ENCODE measurements around the gene ERMN. TPM values are rescaled to one million over a fixed set of nuclear protein-coding genes. Genes with fewer than 3 reads are reported as not detected.
A peak's percentile ranks its signal among the peaks of the same experiment; 100 is the strongest.

The ERMN gene
- total and polyA plus RNA-seq, 2 donors (not counting 1 experiment from before 2014, with no cell fraction given): 0.17 TPM; not detected in 1

GRCh38 chr2:157337978-157338377 lies 12.4 kb upstream of the ERMN start:
- H2AFZ ChIP-seq (ENCODE audit: low read length): no peak overlapping the region
- no peak for DNase-seq (ENCODE audit: low read depth in 2 of 2)
- H3K4me1 ChIP-seq (ENCODE audit: control insufficient read depth, extremely low read depth, insufficient read depth, low read length): no peaks in the 10 kb centered on the region
- no peaks in the 10 kb centered on the region for H3K36me3 ChIP-seq (ENCODE audit: control insufficient read depth, insufficient read depth, low read length)
- TF ChIP-seq EZH2 (IDR thresholded peaks at IDR 0.05; ENCODE audit: low read length, missing control alignments) (no peak), CTCF (conservative IDR thresholded peaks at IDR 0.05 in 1 of 2, IDR thresholded peaks at IDR 0.05 in 1 of 2; ENCODE audit: low read depth in 1 of 2, low read length in 2 of 2) (no peak)
- H3K9me3 ChIP-seq (ENCODE audit: control insufficient read depth, insufficient read depth, low read depth, low read length): no peaks in the 10 kb centered on the region
- H3K9ac ChIP-seq (ENCODE audit: insufficient read depth, low read length): no peak overlapping the region
- H3K4me3 ChIP-seq (replicated peaks in 1 of 4; ENCODE audit: control extremely low read depth in 1 of 4, insufficient read depth in 1 of 4, low read depth in 3 of 4, low read length in 4 of 4): no peak overlapping the region
- H3K27me3 ChIP-seq (ENCODE audit: control insufficient read depth, insufficient read depth, low read length): no peaks in the 10 kb centered on the region
- no peaks in the 10 kb centered on the region for H3K79me2 ChIP-seq (ENCODE audit: control insufficient read depth, insufficient read depth, low read length)
- no peaks in the 10 kb centered on the region for H4K20me1 ChIP-seq (ENCODE audit: control insufficient read depth, extremely low read depth, insufficient read depth, low read length)
- H3K4me2 ChIP-seq (ENCODE audit: extremely low read depth, insufficient read depth, low read length): no peak overlapping the region
- no peak overlapping the region for H3K27ac ChIP-seq (ENCODE audit: insufficient read depth, low read length)

GRCh38 chr2:157336137-157337010 lies 10.8 kb upstream of the ERMN start:
- TF ChIP-seq CTCF (conservative IDR thresholded peaks at IDR 0.05 in 1 of 2, IDR thresholded peaks at IDR 0.05 in 1 of 2; ENCODE audit: low read depth in 1 of 2, low read length in 2 of 2): peak; percentile 56 to 79
- TF ChIP-seq EZH2 (IDR thresholded peaks at IDR 0.05; ENCODE audit: low read length, missing control alignments): no peak
- H3K4me2 ChIP-seq (ENCODE audit: extremely low read depth, insufficient read depth, low read length): no peak overlapping the region
- H3K4me1 ChIP-seq (ENCODE audit: control insufficient read depth, extremely low read depth, insufficient read depth, low read length): no peaks in the 10 kb centered on the region
- no peaks in the 10 kb centered on the region for H3K27me3 ChIP-seq (ENCODE audit: control insufficient read depth, insufficient read depth, low read length)
- H3K27ac ChIP-seq (ENCODE audit: insufficient read depth, low read length): no peak overlapping the region
- H4K20me1 ChIP-seq (ENCODE audit: control insufficient read depth, extremely low read depth, insufficient read depth, low read length): no peaks in the 10 kb centered on the region
- H3K79me2 ChIP-seq (ENCODE audit: control insufficient read depth, insufficient read depth, low read length): no peaks in the 10 kb centered on the region
- H3K36me3 ChIP-seq (ENCODE audit: control insufficient read depth, insufficient read depth, low read length): no peaks in the 10 kb centered on the region
- no peak overlapping the region for H3K4me3 ChIP-seq (replicated peaks in 1 of 4; ENCODE audit: control extremely low read depth in 1 of 4, insufficient read depth in 1 of 4, low read depth in 3 of 4, low read length in 4 of 4)
- H3K9ac ChIP-seq (ENCODE audit: insufficient read depth, low read length): no peak overlapping the region
- H3K9me3 ChIP-seq (ENCODE audit: control insufficient read depth, insufficient read depth, low read depth, low read length): no peaks in the 10 kb centered on the region
- DNase-seq (ENCODE audit: low read depth in 2 of 2): peak; percentile 22 to 53
- no peak overlapping the region for H2AFZ ChIP-seq (ENCODE audit: low read length)

GRCh38 chr2:157334797-157335196 lies 9.2 kb upstream of the ERMN start:
- Histone ChIP-seq H3K36me3 (ENCODE audit: control insufficient read depth, insufficient read depth, low read length) (no peaks in the 10 kb centered on the region), H3K79me2 (ENCODE audit: control insufficient read depth, insufficient read depth, low read length) (no peaks in the 10 kb centered on the region), H3K4me3 (replicated peaks in 1 of 4; ENCODE audit: control extremely low read depth in 1 of 4, insufficient read depth in 1 of 4, low read depth in 3 of 4, low read length in 4 of 4) (no peak overlapping the region), H3K27ac (ENCODE audit: insufficient read depth, low read length) (no peak overlapping the region), H4K20me1 (ENCODE audit: control insufficient read depth, extremely low read depth, insufficient read depth, low read length) (no peaks in the 10 kb centered on the region), H3K9ac (ENCODE audit: insufficient read depth, low read length) (no peak overlapping the region), H3K9me3 (ENCODE audit: control insufficient read depth, insufficient read depth, low read depth, low read length) (no peaks in the 10 kb centered on the region), H3K4me2 (ENCODE audit: extremely low read depth, insufficient read depth, low read length) (no peak overlapping the region), H3K27me3 (ENCODE audit: control insufficient read depth, insufficient read depth, low read length) (no peaks in the 10 kb centered on the region), H2AFZ (ENCODE audit: low read length) (no peak overlapping the region), H3K4me1 (ENCODE audit: control insufficient read depth, extremely low read depth, insufficient read depth, low read length) (no peaks in the 10 kb centered on the region)
- no peak for DNase-seq (ENCODE audit: low read depth in 2 of 2)
- TF ChIP-seq EZH2 (IDR thresholded peaks at IDR 0.05; ENCODE audit: low read length, missing control alignments): no peak
- no peak for TF ChIP-seq CTCF (conservative IDR thresholded peaks at IDR 0.05 in 1 of 2, IDR thresholded peaks at IDR 0.05 in 1 of 2; ENCODE audit: low read depth in 1 of 2, low read length in 2 of 2)

All from fibroblast of lung (primary cell).